ENCODE measurements around the gene SPIRE2.
A peak's percentile ranks its signal among the peaks of the same experiment; 100 is the strongest.
"Not testable (repeated sequence)": the region's sequence is repeated elsewhere in the genome, so short reads cannot be mapped to it uniquely, and the experiment has no call there.

SPIRE2 gene

GRCh38 chr16:89819448-89819847, 8.8 kb upstream of the SPIRE2 start:
- not testable (repeated sequence) for H2BK12ac ChIP-seq (ENCODE audit: low read length in 2 of 2); H3K4me3 ChIP-seq (ENCODE audit: insufficient read depth in 1 of 2, low read depth in 1 of 2, low read length in 2 of 2); H2AFZ ChIP-seq (ENCODE audit: low read depth, low read length); H2BK120ac ChIP-seq (ENCODE audit: low read depth, low read length); H4K91ac ChIP-seq (ENCODE audit: low read length); H3K27me3 ChIP-seq (ENCODE audit: control insufficient read depth in 1 of 2, insufficient read depth in 1 of 2, low read length in 2 of 2); H3K36me3 ChIP-seq (ENCODE audit: control insufficient read depth in 1 of 2, insufficient read depth in 2 of 2, low read depth in 1 of 2, low read length in 2 of 2); H2BK15ac ChIP-seq (ENCODE audit: low read depth, poor library complexity, severe bottlenecking); H4K8ac ChIP-seq (ENCODE audit: low read length); H3K79me1 ChIP-seq (replicated peaks; ENCODE audit: low read length, poor library complexity, severe bottlenecking); H3K14ac ChIP-seq (ENCODE audit: low read length in 2 of 2); DNase-seq; H3K9ac ChIP-seq (ENCODE audit: low read length); H2BK5ac ChIP-seq (ENCODE audit: low read depth, low read length, poor library complexity, severe bottlenecking); H3K18ac ChIP-seq (ENCODE audit: low read depth in 1 of 2, low read length in 2 of 2); H3K23ac ChIP-seq (ENCODE audit: low read length in 2 of 2); H3K27ac ChIP-seq (ENCODE audit: low read length, poor library complexity, severe bottlenecking); H3K4ac ChIP-seq (ENCODE audit: low read depth in 1 of 2, low read length in 2 of 2); H3K4me2 ChIP-seq (ENCODE audit: low read length, poor library complexity, severe bottlenecking); H3K9me3 ChIP-seq (ENCODE audit: control insufficient read depth, low read length); H2AK5ac ChIP-seq (ENCODE audit: low read length, severe bottlenecking)
- WGBS: 90% methylated on average over 8 of the region's 8 CpGs
- peaks cover 16% of the 10 kb centered on the region for H3K4me1 ChIP-seq (ENCODE audit: control insufficient read depth, insufficient read depth, low read depth, low read length)

DNA sequence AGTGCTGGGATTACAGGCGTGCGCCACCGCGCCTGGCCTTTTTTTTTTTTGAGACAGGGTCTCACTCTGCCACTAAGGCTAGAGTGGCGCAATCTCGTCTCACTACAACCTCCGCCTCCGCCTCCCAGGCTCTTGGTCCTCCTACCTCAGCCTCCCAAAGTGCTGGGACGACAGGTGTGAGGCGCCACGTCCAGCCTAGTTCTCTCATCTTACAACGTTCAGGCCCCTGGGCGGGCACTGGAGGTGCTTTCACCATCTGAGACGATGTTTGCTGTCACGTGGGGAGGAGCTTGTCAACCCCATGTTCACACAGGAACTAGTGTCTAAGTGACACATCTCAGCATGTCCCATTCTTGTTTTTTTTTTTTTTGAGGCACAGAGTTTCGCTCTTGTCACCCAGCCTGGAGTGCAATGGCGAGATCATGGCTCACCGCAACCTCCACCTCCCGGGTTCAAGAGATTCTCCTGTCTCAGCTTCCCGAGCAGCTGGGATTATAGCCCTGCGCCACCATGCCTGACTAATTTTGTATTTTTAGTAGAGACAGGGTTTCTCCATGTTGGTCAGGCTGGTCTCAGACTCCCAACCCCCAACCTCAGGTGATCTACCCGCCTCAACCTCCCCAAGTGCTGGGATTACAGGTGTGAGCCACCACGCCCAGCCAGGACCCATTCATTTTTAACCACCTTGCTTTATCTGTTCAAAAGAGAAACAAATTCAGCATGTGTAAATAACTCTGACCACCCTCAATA, 6.7 kb upstream of the SPIRE2 start:
- Histone ChIP-seq H3K9ac (ENCODE audit: low read length) (no peak overlapping the region), H3K79me1 (replicated peaks; ENCODE audit: low read length, poor library complexity, severe bottlenecking) (peaks cover 5% of the 10 kb centered on the region), H3K14ac (ENCODE audit: low read length in 2 of 2) (no peak overlapping the region), H2BK12ac (ENCODE audit: low read length in 2 of 2) (no peak overlapping the region), H3K23ac (ENCODE audit: low read length in 2 of 2) (peak overlapping the region in 1 of 2 experiments; percentile 23), H3K9me3 (ENCODE audit: control insufficient read depth, low read length) (no peaks in the 10 kb centered on the region), H3K4ac (ENCODE audit: low read depth in 1 of 2, low read length in 2 of 2) (no peak overlapping the region), H4K91ac (ENCODE audit: low read length) (no peak overlapping the region), H3K4me1 (ENCODE audit: control insufficient read depth, insufficient read depth, low read depth, low read length) (peaks cover 10% of the 10 kb centered on the region), H2BK15ac (ENCODE audit: low read depth, poor library complexity, severe bottlenecking) (no peak overlapping the region), H3K36me3 (ENCODE audit: control insufficient read depth in 1 of 2, insufficient read depth in 2 of 2, low read depth in 1 of 2, low read length in 2 of 2) (peaks cover 0 to 6% of the 10 kb centered on the region in 2 experiments), H2AFZ (ENCODE audit: low read depth, low read length) (no peak overlapping the region), H2BK5ac (ENCODE audit: low read depth, low read length, poor library complexity, severe bottlenecking) (no peak overlapping the region), H3K4me2 (ENCODE audit: low read length, poor library complexity, severe bottlenecking) (no peak overlapping the region), H3K27me3 (ENCODE audit: control insufficient read depth in 1 of 2, insufficient read depth in 1 of 2, low read length in 2 of 2) (no peaks in the 10 kb centered on the region), H2BK120ac (ENCODE audit: low read depth, low read length) (no peak overlapping the region), H3K18ac (ENCODE audit: low read depth in 1 of 2, low read length in 2 of 2) (no peak overlapping the region), H3K27ac (ENCODE audit: low read length, poor library complexity, severe bottlenecking) (no peak overlapping the region), H4K8ac (ENCODE audit: low read length) (no peak overlapping the region), H3K4me3 (ENCODE audit: insufficient read depth in 1 of 2, low read depth in 1 of 2, low read length in 2 of 2) (no peak overlapping the region), H2AK5ac (ENCODE audit: low read length, severe bottlenecking) (no peak overlapping the region)
- no peak for DNase-seq
- 98% methylated on average over 23 of the region's 23 CpGs for WGBS

GRCh38 chr16:89822188-89823086, 5.8 kb upstream of the SPIRE2 start:
- Histone ChIP-seq H2BK15ac (ENCODE audit: low read depth, poor library complexity, severe bottlenecking) (no peak overlapping the region), H3K36me3 (ENCODE audit: control insufficient read depth in 1 of 2, insufficient read depth in 2 of 2, low read depth in 1 of 2, low read length in 2 of 2) (peaks cover 0 to 6% of the 10 kb centered on the region in 2 experiments), H2BK120ac (ENCODE audit: low read depth, low read length) (no peak overlapping the region), H3K4ac (ENCODE audit: low read depth in 1 of 2, low read length in 2 of 2) (no peak overlapping the region), H2AK5ac (ENCODE audit: low read length, severe bottlenecking) (no peak overlapping the region), H4K91ac (ENCODE audit: low read length) (no peak overlapping the region), H3K23ac (ENCODE audit: low read length in 2 of 2) (no peak overlapping the region), H3K79me1 (replicated peaks; ENCODE audit: low read length, poor library complexity, severe bottlenecking) (peaks cover 2% of the 10 kb centered on the region), H3K14ac (ENCODE audit: low read length in 2 of 2) (peak overlapping the region in 1 of 2 experiments; percentile 87), H3K27me3 (ENCODE audit: control insufficient read depth in 1 of 2, insufficient read depth in 1 of 2, low read length in 2 of 2) (no peaks in the 10 kb centered on the region), H4K8ac (ENCODE audit: low read length) (no peak overlapping the region), H3K4me1 (ENCODE audit: control insufficient read depth, insufficient read depth, low read depth, low read length) (peaks cover 8% of the 10 kb centered on the region), H2AFZ (ENCODE audit: low read depth, low read length) (no peak overlapping the region), H3K27ac (ENCODE audit: low read length, poor library complexity, severe bottlenecking) (no peak overlapping the region), H2BK5ac (ENCODE audit: low read depth, low read length, poor library complexity, severe bottlenecking) (no peak overlapping the region), H3K4me2 (ENCODE audit: low read length, poor library complexity, severe bottlenecking) (no peak overlapping the region), H3K18ac (ENCODE audit: low read depth in 1 of 2, low read length in 2 of 2) (no peak overlapping the region), H3K4me3 (ENCODE audit: insufficient read depth in 1 of 2, low read depth in 1 of 2, low read length in 2 of 2) (no peak overlapping the region), H2BK12ac (ENCODE audit: low read length in 2 of 2) (no peak overlapping the region), H3K9ac (ENCODE audit: low read length) (no peak overlapping the region), H3K9me3 (ENCODE audit: control insufficient read depth, low read length) (no peaks in the 10 kb centered on the region)
- 74% methylated on average over 19 of the region's 19 CpGs for WGBS
- no peak for DNase-seq
